AG04449 (cell line): ENCODE measurements around the gene RASGEF1C.
"Not testable (repeated sequence)": the region's sequence is repeated elsewhere in the genome, so short reads cannot be mapped to it uniquely, and the experiment has no call there.

Source experiments
- CTCF ChIA-PET: fragments of 350-600 bp; formaldehyde crosslinking; extraction: SDS; loops from one replicate; lab custom pipeline; 2021; ENCODE audit warnings: antibody characterized with exemption; lab: Yijun Ruan, JAX
- POLR2A ChIA-PET: fragments of 400-600, 350-600 bp; formaldehyde crosslinking; extraction: SDS; loops from one replicate; lab custom pipeline; 2020; ENCODE audit warnings: antibody characterized with exemption, inconsistent platforms; lab: Yijun Ruan, JAX
- DNase-seq: peaks from one replicate; pipeline ENCODE4 v3.0.0-alpha.2; 2010; ENCODE audit warnings: low read depth, low spot score
- H3K4me3 ChIP-seq: 2 replicates; pipeline ENCODE4 v1.5.1; 2011; ENCODE audit warnings: low read depth, mild to moderate bottlenecking, control low read depth, low read length
- TF ChIP-seq, protein P1 (sequence below): IDR thresholded peaks from one replicate; pipeline ENCODE4 v1.5.1; 2011; ENCODE audit warnings: mild to moderate bottlenecking, moderate library complexity, low read length, control low read depth, inconsistent platforms; ENCODE audit not compliant: insufficient read depth; ENCODE audit errors: missing control alignments

Gene RASGEF1C

DNA sequence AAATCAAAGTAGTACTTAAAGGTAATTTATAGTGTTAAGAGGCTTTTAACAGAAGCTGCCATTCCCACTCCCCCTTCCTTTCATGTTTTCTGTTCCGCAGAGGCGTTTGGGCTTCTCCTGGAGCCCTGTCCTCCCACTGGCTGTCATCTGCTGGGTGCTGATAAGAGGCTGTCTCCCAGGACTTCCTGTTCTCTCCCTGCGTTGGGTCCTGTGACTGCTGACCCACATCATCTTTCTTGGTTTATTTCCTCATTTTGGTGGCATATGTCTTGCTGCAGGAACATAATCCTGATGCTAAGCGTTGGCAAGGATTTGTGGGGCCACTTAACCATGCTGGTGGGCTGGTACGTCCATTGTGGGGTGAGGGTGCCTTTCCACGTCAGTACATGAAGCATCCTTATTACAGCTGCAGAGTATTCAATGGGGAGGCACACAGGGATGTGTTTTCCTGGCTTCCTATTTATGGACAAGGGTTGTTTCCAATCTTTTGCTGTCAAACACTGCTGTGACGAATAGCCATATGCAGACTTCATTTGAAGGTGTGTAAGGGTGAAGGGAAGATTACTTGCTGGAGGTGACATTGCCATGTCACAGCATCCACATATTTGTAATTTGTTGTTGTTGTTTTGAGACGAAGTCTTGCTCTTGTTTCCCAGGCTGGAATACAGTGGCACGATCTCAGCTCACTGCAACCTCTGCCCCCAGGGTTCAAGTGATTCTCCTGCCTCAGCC is 115.2 kb downstream of the RASGEF1C start:
- CTCF ChIA-PET: interaction anchor here (3.2 kb wide), 1 partner anchor 15 kb away, joined by 34 read pairs; no protein-coding TSS in a partner anchor

DNA sequence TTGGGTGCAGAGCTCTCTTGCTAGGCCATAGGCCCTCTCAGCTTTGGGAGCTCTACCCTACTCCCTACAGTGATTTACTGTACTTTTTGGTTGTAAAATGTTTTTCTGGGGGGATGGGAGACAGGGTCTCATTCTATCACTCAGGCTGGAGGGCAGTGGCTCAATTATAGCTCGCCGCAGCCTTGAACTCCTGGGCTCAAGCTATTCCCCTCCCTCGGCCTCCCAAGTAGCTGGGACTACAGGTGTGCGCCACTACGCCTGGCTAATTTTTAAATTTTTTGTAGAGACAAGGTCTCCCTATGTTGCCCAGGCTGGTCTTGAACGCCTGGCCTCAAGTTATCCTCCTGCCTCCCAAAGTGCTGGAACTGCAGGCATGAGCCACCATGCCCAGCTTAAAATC is 115.8 kb downstream of the RASGEF1C start:
- no peak for DNase-seq
- CTCF ChIA-PET: interaction anchor here (0.7 to 3.2 kb wide), 3 partner anchors 14 to 331 kb away, joined by 3 to 34 read pairs (median 5); partner anchors contain the start of gene TBC1D9B
- TF ChIP-seq, protein P1, sequence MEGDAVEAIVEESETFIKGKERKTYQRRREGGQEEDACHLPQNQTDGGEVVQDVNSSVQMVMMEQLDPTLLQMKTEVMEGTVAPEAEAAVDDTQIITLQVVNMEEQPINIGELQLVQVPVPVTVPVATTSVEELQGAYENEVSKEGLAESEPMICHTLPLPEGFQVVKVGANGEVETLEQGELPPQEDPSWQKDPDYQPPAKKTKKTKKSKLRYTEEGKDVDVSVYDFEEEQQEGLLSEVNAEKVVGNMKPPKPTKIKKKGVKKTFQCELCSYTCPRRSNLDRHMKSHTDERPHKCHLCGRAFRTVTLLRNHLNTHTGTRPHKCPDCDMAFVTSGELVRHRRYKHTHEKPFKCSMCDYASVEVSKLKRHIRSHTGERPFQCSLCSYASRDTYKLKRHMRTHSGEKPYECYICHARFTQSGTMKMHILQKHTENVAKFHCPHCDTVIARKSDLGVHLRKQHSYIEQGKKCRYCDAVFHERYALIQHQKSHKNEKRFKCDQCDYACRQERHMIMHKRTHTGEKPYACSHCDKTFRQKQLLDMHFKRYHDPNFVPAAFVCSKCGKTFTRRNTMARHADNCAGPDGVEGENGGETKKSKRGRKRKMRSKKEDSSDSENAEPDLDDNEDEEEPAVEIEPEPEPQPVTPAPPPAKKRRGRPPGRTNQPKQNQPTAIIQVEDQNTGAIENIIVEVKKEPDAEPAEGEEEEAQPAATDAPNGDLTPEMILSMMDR: no peak
- no peak overlapping the region for H3K4me3 ChIP-seq
- POLR2A ChIA-PET: no interaction called here

More for the DNA sequence above, 115.2 kb downstream of the RASGEF1C start:
- TF ChIP-seq, protein P1: no peak
- no peak for DNase-seq
- POLR2A ChIA-PET: no interaction called here
- no peak overlapping the region for H3K4me3 ChIP-seq

DNA sequence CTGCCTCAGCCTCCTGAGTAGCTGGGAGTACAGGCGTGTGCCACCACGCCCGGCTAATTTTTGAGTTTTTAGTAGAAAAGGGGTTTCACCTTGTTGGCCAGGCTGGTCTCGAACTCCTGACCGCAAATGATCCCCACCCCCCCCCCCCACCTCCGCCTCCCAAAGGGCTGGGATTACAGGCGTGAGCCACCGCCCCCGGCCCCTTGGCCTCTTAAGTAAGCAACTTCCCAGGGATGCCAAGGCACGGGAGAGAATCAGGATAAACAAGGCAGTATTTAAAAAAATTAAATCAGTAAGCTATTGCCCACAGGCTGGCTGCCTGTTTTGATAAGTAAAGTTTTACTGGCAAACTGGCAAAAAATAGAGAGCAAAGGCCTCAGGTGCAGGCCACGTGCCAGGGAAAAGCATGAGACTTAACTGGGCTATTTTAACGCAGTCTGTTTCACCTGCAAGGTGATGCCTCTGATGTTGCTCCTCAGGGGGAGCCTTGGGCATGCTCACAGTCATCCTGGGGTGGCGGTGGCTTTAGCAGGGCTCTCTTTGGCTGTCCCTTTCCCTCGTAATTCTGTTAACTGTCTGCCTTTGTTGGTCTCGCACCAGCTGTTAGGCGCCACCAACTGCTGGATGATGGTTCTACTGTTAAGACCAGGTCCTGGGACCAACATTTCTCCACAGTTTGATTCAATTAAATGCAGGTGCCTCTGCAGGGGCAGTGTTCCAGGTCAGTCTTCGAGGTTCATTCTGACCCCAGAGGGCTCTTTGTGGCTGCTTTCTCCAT is 118.1 kb downstream of the RASGEF1C start:
- peak overlapping the region; percentile 33; the same call in 1 of the 2 replicates for H3K4me3 ChIP-seq
- POLR2A ChIA-PET: no interaction called here

DNA sequence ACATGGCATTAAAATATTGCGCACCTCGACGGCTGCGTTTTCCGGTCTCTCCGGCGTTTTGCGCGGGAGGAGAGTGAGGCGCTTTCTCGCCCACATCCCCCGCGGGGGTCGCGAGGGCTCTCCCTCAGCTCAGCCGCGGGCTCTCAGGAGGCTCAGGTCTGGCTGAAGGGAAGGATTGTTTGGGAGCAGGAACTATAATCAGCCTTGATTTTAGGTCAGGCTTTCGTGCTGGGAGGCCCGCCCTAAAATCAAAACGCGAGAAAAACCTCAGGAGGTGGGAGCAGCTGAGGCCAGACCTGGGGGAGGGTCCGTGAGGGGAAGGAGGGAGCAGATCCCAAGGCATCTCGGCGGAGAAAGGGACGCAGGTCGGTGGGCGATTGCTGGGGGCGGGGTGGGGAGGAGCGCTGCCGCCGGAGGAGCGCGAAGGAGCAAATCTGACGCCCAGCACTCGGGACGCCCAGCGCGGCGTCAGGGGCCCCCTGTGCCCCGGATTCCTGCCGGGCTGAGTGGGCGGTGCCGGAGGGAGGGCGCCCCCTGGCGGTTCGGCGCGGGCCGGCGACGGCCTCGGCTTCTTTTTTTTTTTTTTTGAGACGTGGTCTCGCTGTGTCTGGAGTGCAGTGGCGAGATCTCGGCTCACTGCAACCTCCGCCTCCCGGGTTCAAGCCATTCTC is 118.8 kb downstream of the RASGEF1C start:
- H3K4me3 ChIP-seq: peak overlapping the region; percentile 67
- CTCF ChIA-PET: interaction anchor here (0.7 to 3.4 kb wide), 14 partner anchors 9 to 218 kb away, joined by 3 to 34 read pairs (median 4); partner anchors contain the start of gene RNF130
- TF ChIP-seq, protein P1: peak; percentile 82

More for the DNA sequence above, 118.1 kb downstream of the RASGEF1C start:
- no peak for DNase-seq
- TF ChIP-seq, protein P1: peak; percentile 17
- CTCF ChIA-PET: interaction anchor here (0.6 to 3.4 kb wide), 16 partner anchors 8 to 251 kb away, joined by 3 to 34 read pairs (median 4); partner anchors contain the start of gene RNF130

GRCh38 chr5:180089628-180090027 is 119.4 kb downstream of the RASGEF1C start:
- DNase-seq, H3K4me3 ChIP-seq, POLR2A ChIA-PET: not testable (repeated sequence)
- CTCF ChIA-PET: interaction anchor here (0.7 to 3.4 kb wide), 8 partner anchors 8 to 218 kb away, joined by 3 to 15 read pairs (median 5); partner anchors contain the start of gene RNF130

More for the DNA sequence above, 118.8 kb downstream of the RASGEF1C start:
- no peak for DNase-seq
- POLR2A ChIA-PET: no interaction called here

DNA sequence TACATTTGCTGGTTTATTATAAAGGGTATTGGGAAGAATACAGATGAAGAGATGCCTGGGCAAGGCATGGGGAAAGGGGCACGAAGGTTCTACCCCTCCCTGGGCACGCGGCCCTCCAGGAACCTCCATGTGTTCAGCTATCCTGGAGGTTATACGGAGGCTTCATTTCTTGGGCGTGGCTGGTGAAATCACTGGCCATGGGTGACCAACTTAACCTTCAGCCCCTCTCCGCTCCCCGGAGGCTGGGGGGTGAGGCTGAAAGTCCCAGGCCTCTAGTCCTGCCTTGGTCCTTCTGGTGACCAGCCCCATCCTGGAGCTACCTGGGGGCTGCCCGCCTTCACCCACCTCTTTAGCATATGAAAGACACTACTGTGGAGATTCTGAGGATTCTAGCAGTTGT is 120.5 kb downstream of the RASGEF1C start:
- H3K4me3 ChIP-seq: no peak overlapping the region
- no peak for DNase-seq
- ChIA-PET POLR2A (no interaction called here), CTCF (interaction anchor here (1.7 kb wide), 1 partner anchor 9 kb away, joined by 13 read pairs; no protein-coding TSS in a partner anchor)
- TF ChIP-seq, protein P1: no peak
